B cell (primary cell): ENCODE results near the gene SLN.

Experiments
- CTCF ChIP-seq: fragments of 200-600 bp; IDR thresholded peaks from one replicate; pipeline ENCODE4 v1.8.0; 2022; ENCODE audit warnings: antibody characterized with exemption, mild to moderate bottlenecking
- EZH2 ChIP-seq: IDR thresholded peaks from 2 replicates; pipeline ENCODE4 v1.6.1; 2012; ENCODE audit warnings: borderline replicate concordance, low read depth, mild to moderate bottlenecking, moderate library complexity, low read length; ENCODE audit not compliant: insufficient read depth, poor library complexity, severe bottlenecking

- TF ChIP-seq CTCF (no peak), EZH2 (no peak)
These were observed 41.8 kb downstream of the SLN start for GRCh38 chr11:107669893-107670601.
